Measurements from ENCODE around the gene TTC22.
A peak's percentile ranks its signal among the peaks of the same experiment; 100 is the strongest.
"Not testable (repeated sequence)": the region's sequence is repeated elsewhere in the genome, so short reads cannot be mapped to it uniquely, and the experiment has no call there.

The TTC22 gene

GRCh38 chr1:54786778-54787177 lies 14.3 kb downstream of the TTC22 start:
- no peak for DNase-seq (ENCODE audit: low spot score)

DNA sequence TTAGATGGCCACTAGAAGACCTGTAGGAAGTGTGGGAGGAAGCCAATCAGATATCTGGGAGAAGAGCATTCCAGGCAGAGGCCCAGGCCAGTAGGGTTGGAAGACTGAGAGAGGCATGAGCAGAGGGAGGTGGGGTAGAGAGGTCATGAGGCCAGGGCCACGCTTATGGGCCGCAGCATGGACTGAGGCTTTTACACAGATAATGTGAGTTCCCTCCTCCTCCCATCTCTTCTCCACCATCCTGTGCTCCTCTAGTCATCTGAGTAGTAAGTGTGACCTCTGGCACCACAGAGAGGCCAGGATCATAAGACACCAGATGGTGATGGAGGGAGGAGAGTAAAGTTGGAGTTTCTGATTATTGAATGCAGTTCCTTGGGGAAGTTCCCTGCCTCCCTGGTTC lies 17.1 kb downstream of the TTC22 start:
- DNase-seq (ENCODE audit: low spot score), result no peak

- no peak for DNase-seq (ENCODE audit: low spot score)
These were observed 18.5 kb downstream of the TTC22 start for GRCh38 chr1:54782588-54782987.

DNA sequence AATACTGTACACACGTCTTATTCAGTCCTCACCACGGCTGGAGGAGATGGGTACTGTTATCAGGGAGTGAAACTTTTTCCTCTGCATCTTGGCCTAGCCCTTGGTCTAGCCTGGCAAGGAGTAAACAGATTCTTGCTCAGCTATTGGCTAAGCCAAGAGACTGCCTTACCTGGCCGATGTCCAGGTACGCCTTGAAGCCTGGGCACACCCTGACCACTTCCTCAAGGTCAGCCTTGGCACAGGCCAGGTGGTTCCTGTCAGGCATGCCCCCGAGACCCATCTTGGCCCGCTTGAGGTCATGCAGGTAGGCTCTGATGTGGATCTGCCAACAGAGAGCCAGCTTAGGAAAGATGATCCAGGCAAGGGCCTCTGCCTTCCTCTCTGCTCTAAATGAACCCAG lies 19.0 kb downstream of the TTC22 start:
- no peak for DNase-seq (ENCODE audit: low spot score)

GRCh38 chr1:54781023-54781723 lies 19.9 kb downstream of the TTC22 start:
- no peak for DNase-seq (ENCODE audit: low spot score)

DNA sequence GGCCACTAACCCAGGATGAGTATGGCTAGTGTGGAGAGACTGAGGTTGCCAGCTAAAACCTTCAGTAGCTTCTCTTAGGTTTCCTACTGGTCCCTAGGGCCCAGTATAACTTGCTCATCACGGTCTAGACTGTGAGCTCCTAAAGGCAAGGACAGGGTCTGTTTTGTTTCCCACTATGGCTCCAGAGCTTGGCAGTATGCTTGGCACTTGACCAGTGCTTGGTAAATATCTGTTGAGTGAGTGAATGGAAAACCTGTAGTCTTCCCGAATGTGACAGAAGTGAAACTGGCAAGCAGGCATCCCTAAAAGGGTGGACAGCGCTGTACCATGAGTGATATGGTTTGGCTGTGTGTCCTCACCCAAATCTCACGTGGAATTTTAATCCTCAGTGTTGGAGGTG lies 23.7 kb downstream of the TTC22 start:
- DNase-seq (ENCODE audit: low spot score), result no peak

DNA sequence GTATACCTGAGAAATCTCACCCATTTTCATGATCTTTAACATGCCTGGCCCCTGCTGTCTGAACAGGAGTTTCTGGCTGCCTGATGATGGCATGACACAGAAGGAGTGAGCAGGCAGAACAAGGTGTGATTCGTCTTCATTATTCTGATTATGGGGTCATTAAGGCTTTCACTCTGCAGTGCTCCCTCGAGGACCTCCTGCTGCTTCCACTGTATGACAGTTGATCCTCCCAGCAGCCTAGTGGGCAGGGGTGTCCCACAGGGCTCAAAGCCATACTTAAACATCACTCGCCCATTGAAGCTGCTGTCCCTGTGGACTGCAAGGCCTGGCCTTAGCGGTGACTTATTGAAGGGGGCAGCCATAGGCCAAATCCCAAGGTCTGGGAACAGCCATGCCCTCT lies 24.1 kb downstream of the TTC22 start:
- no peak for DNase-seq (ENCODE audit: low spot score)

- DNase-seq (ENCODE audit: low spot score), result not testable (repeated sequence)
These were observed 25.0 kb downstream of the TTC22 start for GRCh38 chr1:54775828-54776721.

DNA sequence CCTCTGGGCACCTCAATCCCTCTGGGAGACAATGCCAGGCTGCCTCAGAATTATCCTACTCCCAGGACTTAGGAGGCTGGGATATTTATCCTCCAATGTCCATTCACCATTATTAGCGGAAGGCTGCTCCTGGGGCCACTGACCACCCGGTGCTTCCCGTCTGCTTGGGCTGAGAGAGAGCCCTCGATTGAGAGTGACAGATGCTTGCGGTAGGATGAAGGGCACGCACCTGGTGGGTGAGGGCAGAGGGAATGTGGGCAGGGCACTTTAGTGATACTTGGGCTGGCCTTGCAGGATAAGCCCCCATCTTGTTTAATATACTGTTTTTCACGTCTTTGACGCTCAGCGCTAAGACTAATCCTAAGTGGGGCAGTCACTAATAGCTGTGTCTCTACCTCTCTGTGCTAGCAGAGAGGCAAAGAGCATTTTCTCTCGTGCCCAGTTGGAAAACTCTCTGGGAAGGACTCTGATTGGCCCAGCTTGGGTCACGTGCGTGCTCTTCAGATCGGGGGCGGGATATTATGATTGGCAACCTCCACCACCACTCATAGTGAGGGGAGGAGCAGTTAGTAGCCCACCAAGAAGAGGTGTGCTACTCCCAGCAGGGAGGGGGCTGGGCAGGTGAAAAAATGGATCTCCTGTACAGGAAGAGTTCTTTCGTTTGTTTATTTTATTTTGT lies 26.2 kb downstream of the TTC22 start:
- DNase-seq (ENCODE audit: low spot score), result no peak

DNA sequence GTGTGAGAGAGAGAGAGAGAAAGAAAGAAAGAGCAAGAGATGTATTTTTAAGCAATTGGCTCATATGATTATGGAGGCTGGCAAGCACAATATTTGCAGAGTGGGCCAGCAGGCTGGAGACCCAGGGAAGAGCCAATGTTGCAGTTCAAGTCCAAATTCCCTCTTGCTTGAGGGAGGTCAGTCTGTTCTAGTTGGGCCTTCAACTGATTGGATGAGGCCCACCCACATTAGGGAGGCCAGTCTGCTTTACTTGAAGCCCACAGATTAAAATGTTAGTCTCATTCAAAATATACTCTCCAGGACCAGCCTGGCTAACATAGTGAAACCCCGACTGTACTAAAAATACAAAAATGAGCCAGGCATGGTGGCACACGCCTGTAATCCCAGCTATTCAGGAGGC lies 28.2 kb downstream of the TTC22 start:
- DNase-seq (ENCODE audit: low spot score), result no peak

GRCh38 chr1:54768093-54768492 lies 33.0 kb downstream of the TTC22 start:
- DNase-seq (ENCODE audit: low spot score), result no peak

- DNase-seq (ENCODE audit: low spot score), result no peak
These were observed 33.6 kb downstream of the TTC22 start for GRCh38 chr1:54767526-54767925.

GRCh38 chr1:54766726-54767125 lies 34.4 kb downstream of the TTC22 start:
- DNase-seq (ENCODE audit: low spot score), result no peak

- no peak for DNase-seq (ENCODE audit: low spot score)
These were observed 36.1 kb downstream of the TTC22 start for GRCh38 chr1:54764922-54765561.

- peak; percentile 98 for DNase-seq (ENCODE audit: low spot score)
These were observed 36.8 kb downstream of the TTC22 start, which contains the start of gene PARS2 for GRCh38 chr1:54764133-54764921. PARS2 (minus strand) TSS chr1:54764523; CDS start chr1:54759161, 5,362 bp downstream.

GRCh38 chr1:54763816-54764132 lies 37.3 kb downstream of the TTC22 start:
- DNase-seq (ENCODE audit: low spot score), result no peak

- no peak for DNase-seq (ENCODE audit: low spot score)
These were observed 42.3 kb downstream of the TTC22 start for GRCh38 chr1:54758678-54759348.

GRCh38 chr1:54757833-54758232 lies 43.3 kb downstream of the TTC22 start:
- DNase-seq (ENCODE audit: low spot score), result no peak

GRCh38 chr1:54754486-54755285 lies 46.4 kb downstream of the TTC22 start:
- DNase-seq (ENCODE audit: low spot score), result no peak

DNA sequence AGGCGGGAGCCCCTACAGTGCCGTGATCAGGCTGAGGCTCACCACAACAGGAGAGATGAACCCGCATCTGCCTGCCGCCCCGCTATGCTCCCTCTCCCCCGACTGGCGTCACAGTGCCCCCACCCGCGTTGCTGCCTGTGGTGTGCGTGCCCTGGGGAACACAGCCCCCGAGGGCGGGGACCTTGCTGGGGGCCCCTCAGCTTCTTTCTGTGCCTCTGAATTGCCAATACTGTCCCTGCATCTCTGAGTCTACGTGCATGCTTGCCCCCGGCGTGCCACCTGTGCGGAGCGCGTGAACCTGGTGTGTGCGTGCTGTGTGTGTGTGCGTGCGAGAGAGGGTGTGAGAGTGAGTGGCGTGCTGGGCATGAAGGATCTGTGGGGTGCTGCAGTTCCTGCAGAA lies 47.1 kb downstream of the TTC22 start:
- no peak for DNase-seq (ENCODE audit: low spot score)

Measured in CD4-positive, alpha-beta T cell treated with Interleukin-15 for 4 hours (primary cell).